Measurements from ENCODE around the gene PSMA5. TPM values are rescaled to one million over a fixed set of nuclear protein-coding genes. Genes with fewer than 3 reads are reported as not detected.
A peak's percentile ranks its signal among the peaks of the same experiment; 100 is the strongest.

Gene PSMA5
- total and polyA plus RNA-seq, 2 of the 13 experiments (the other 11 are each of a cell fraction or from before 2014, with no cell fraction given) = 140 to 169 TPM

DNA sequence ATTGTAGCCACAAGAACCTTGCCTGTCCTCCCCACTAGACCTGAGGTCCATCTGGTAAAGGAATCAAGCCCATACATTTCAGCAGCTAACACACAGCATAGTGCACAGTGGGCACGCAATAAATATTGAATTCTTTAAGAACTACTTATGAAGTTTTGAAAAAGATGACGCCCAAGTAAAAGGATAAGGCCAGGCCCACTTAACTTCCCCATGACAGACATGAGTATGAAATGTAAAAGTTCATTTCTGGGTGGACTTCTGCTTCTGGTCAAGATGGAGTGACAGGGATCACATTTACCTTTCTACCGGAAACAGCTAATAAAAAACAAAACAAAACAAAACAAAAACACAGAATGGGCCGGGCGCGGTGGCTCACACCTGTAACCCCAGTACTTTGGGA, 54.0 kb downstream of the PSMA5 start (continued):
- TF ChIP-seq DMAP1 (CRISPR knock-in tag; IDR thresholded peaks at IDR 0.05) = no peak

DNA sequence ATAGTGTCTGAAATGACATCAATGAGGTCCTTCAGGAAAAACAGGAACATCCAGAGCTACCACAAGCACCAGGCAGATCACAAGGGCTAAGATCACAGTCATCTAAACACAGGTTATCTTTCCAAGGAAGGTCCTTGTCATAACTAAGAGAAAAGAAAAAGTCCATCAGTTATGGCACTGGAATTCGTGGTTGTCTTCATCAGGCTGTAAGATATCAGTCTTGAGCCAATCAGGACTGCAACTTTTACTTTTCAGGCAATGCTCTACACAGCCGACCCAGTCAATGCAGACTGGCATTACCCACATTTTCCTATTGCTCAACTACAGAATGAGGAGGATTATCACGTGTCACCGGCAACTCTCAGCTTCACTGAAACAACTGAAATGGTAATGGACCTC, 54.9 kb downstream of the PSMA5 start:
- WGBS (ENCODE audit: low lambda C conversion rate) = 6% methylated on average over 4 of the region's 4 CpGs
- FAIRE-seq = no peak
- H3K4me3 ChIP-seq (replicated peaks in 1 of 3; ENCODE audit: insufficient read depth in 1 of 3, low read depth in 2 of 3, low read length in 3 of 3) = peak overlapping the region in 1 of 3 experiments; percentile 24; a peak in 1 of 6 replicates
- 0 out of 2 replicates have a peak, but pooled peaks have one; percentile 1 for TF ChIP-seq GFI1 (CRISPR knock-in tag; IDR thresholded peaks at IDR 0.05; ENCODE audit: borderline replicate concordance)
- TF ChIP-seq RXRB (CRISPR knock-in tag; IDR thresholded peaks at IDR 0.05; ENCODE audit: borderline replicate concordance) = 0 out of 2 replicates have a peak, but pooled peaks have one; percentile 5
- TF ChIP-seq MXI1 (IDR thresholded peaks at IDR 0.05; ENCODE audit: borderline replicate concordance, low read depth, low read length) = no peak
- TF ChIP-seq SAP130 (CRISPR knock-in tag; IDR thresholded peaks at IDR 0.05; ENCODE audit: low read depth) = peak; percentile 21; the same call in 1 of the 2 replicates
- TF ChIP-seq ZBTB38 (CRISPR knock-in tag; IDR thresholded peaks at IDR 0.05) = no peak
- no peak for TF ChIP-seq CHD4 (IDR thresholded peaks at IDR 0.05; ENCODE audit: borderline replicate concordance, low read length)
- 0 out of 2 replicates have a peak, but pooled peaks have one; percentile 29 for TF ChIP-seq KMT2A (CRISPR knock-in tag; IDR thresholded peaks at IDR 0.05)
- TF ChIP-seq, protein P1, sequence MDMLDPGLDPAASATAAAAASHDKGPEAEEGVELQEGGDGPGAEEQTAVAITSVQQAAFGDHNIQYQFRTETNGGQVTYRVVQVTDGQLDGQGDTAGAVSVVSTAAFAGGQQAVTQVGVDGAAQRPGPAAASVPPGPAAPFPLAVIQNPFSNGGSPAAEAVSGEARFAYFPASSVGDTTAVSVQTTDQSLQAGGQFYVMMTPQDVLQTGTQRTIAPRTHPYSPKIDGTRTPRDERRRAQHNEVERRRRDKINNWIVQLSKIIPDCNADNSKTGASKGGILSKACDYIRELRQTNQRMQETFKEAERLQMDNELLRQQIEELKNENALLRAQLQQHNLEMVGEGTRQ (IDR thresholded peaks at IDR 0.05; ENCODE audit: low read depth, low read length) = 0 out of 2 replicates have a peak, but pooled peaks have one; percentile 8
- TF ChIP-seq, protein P1 (CRISPR knock-in tag; IDR thresholded peaks at IDR 0.05; ENCODE audit: borderline replicate concordance) = no peak
- TF ChIP-seq CBX2 (IDR thresholded peaks at IDR 0.05; ENCODE audit: low read depth, low read length) = no peak
- no peak for TF ChIP-seq CBX2 (CRISPR knock-in tag; IDR thresholded peaks at IDR 0.05; ENCODE audit: low read depth)
- TF ChIP-seq TFE3 (CRISPR knock-in tag; IDR thresholded peaks at IDR 0.05) = 0 out of 2 replicates have a peak, but pooled peaks have one; percentile 30
- TF ChIP-seq ZBTB44 (CRISPR knock-in tag; IDR thresholded peaks at IDR 0.05) = no peak
- TF ChIP-seq CEBPB (IDR thresholded peaks at IDR 0.05; ENCODE audit: borderline replicate concordance, low read depth, low read length) = peak; percentile 61; the same call in 1 of the 2 replicates
- TF ChIP-seq ZBTB37 (CRISPR knock-in tag; IDR thresholded peaks at IDR 0.05) = no peak
- TF ChIP-seq YEATS2 (CRISPR knock-in tag; IDR thresholded peaks at IDR 0.05; ENCODE audit: borderline replicate concordance) = no peak

More for the DNA sequence above, 54.9 kb downstream of the PSMA5 start:
- Histone ChIP-seq H4K20me1 (ENCODE audit: insufficient read depth, low read length) (0 out of 2 replicates have a peak, but pooled peaks cover 3% of the 10 kb centered on the region), H3K27ac (ENCODE audit: extremely low read length, insufficient read depth, low read length) (peak overlapping the region; percentile 54), H2AFZ (ENCODE audit: low read length) (no peak overlapping the region), H3K36me3 (replicated peaks in 1 of 2; ENCODE audit: control insufficient read depth in 1 of 2, insufficient read depth in 2 of 2, low read length in 2 of 2) (peaks cover 7 to 23% of the 10 kb centered on the region in 2 experiments; a peak in 4 of 5 replicates), H3K9ac (ENCODE audit: insufficient read depth, low read depth, low read length) (no peak overlapping the region), H3K27me3 (ENCODE audit: control insufficient read depth in 1 of 2, insufficient read depth in 2 of 2, low read length in 2 of 2) (no peaks in the 10 kb centered on the region), H3K79me2 (ENCODE audit: insufficient read depth, low read length) (peaks cover 70% of the 10 kb centered on the region), H3K4me1 (ENCODE audit: insufficient read depth, low read length) (peaks cover 59% of the 10 kb centered on the region), H3K9me3 (ENCODE audit: low read length) (no peaks in the 10 kb centered on the region), H3K4me2 (ENCODE audit: low read depth, low read length) (peak overlapping the region; percentile 62)
- DNase-seq (ENCODE audit: low spot score) (no peak), ATAC-seq (peak; percentile 51)
- no TSS peak for BruUV-seq (replicated peaks)
- in situ Hi-C loops (cut with HindIII; ENCODE audit: extremely low pct_ligation_motif_present, low pct_unique_long_range_greater_than_20kb) (no loop called here), intact Hi-C loops (cut with micrococcal nuclease; ENCODE audit: unreplicated experiment) (loop anchor here (2.0 kb wide), 1 partner anchor 21 kb away; no protein-coding TSS in a partner anchor)
- ChIA-PET POLR2A (interaction anchor here (0.5 to 1.7 kb wide), 5 partner anchors 8 to 89 kb away, joined by 3 to 8 read pairs (median 3); partner anchors contain the start of genes MYBPHL, PSMA5 and PSRC1), CTCF (ENCODE audit: low intra/inter-chr PET ratio, low total read pairs) (no interaction called here)
